ENCODE results near the gene FARS2. TPM values are rescaled to one million over a fixed set of nuclear protein-coding genes. Genes with fewer than 3 reads are reported as not detected.

The FARS2 gene
- total RNA-seq, 1 experiment from 2014 or later: 20.0 TPM

- no peak for DNase-seq (ENCODE audit: low spot score)
Measured at GRCh38 chr6:5752391-5752680, 491.0 kb downstream of the FARS2 start.

GRCh38 chr6:5753209-5753608 lies 491.9 kb downstream of the FARS2 start:
- no peak for DNase-seq (ENCODE audit: low spot score)

GRCh38 chr6:5754904-5755303 lies 493.6 kb downstream of the FARS2 start:
- no peak for DNase-seq (ENCODE audit: low spot score)

- DNase-seq (ENCODE audit: low spot score): no peak
Measured at GRCh38 chr6:5759571-5759970, 498.3 kb downstream of the FARS2 start.

- no peak for DNase-seq (ENCODE audit: low spot score)
Measured at GRCh38 chr6:5761370-5761769, 500.1 kb downstream of the FARS2 start.

GRCh38 chr6:5762561-5762968 lies 501.3 kb downstream of the FARS2 start:
- DNase-seq (ENCODE audit: low spot score): no peak

GRCh38 chr6:5763407-5763806 lies 502.1 kb downstream of the FARS2 start:
- no peak for DNase-seq (ENCODE audit: low spot score)

- DNase-seq (ENCODE audit: low spot score): no peak
Measured at GRCh38 chr6:5763871-5764270, 502.6 kb downstream of the FARS2 start.

GRCh38 chr6:5764401-5764955 lies 503.2 kb downstream of the FARS2 start:
- DNase-seq (ENCODE audit: low spot score): no peak

- DNase-seq (ENCODE audit: low spot score): no peak
Measured at GRCh38 chr6:5765141-5765760, 503.9 kb downstream of the FARS2 start.

- DNase-seq (ENCODE audit: low spot score): no peak
Measured at GRCh38 chr6:5766260-5766659, 504.9 kb downstream of the FARS2 start.

- no peak for DNase-seq (ENCODE audit: low spot score)
Measured at GRCh38 chr6:5767471-5767870, 506.2 kb downstream of the FARS2 start.

GRCh38 chr6:5771211-5771610 lies 509.9 kb downstream of the FARS2 start:
- DNase-seq (ENCODE audit: low spot score): no peak

- DNase-seq (ENCODE audit: low spot score): no peak
Measured at GRCh38 chr6:5771759-5772390, 510.6 kb downstream of the FARS2 start.

- DNase-seq (ENCODE audit: low spot score): no peak
Measured at GRCh38 chr6:5772408-5773120, 511.3 kb downstream of the FARS2 start.

GRCh38 chr6:5776104-5776503 lies 514.8 kb downstream of the FARS2 start:
- DNase-seq (ENCODE audit: low spot score): no peak

GRCh38 chr6:5776706-5777390 lies 515.5 kb downstream of the FARS2 start:
- no peak for DNase-seq (ENCODE audit: low spot score)

- DNase-seq (ENCODE audit: low spot score): no peak
Measured at GRCh38 chr6:5778317-5778857, 517.1 kb downstream of the FARS2 start.

GRCh38 chr6:5778906-5779305 lies 517.6 kb downstream of the FARS2 start:
- DNase-seq (ENCODE audit: low spot score): no peak

GRCh38 chr6:5781019-5781418 lies 519.7 kb downstream of the FARS2 start:
- DNase-seq (ENCODE audit: low spot score): no peak

- no peak for DNase-seq (ENCODE audit: low spot score)
Measured at GRCh38 chr6:5781966-5782556, 520.7 kb downstream of the FARS2 start.

All from HT-29 (cell line).